IPS-NIHi7 (cell line): ENCODE measurements around the gene HSPG2.
"Not testable (repeated sequence)": the region's sequence is repeated elsewhere in the genome, so short reads cannot be mapped to it uniquely, and the experiment has no call there.

ENCODE experiments used
- DNase-seq: peaks from one replicate; pipeline ENCODE4 v3.0.0; 2012; ENCODE audit warnings: mixed read lengths; ENCODE audit errors: extremely low spot score

The HSPG2 gene

DNA sequence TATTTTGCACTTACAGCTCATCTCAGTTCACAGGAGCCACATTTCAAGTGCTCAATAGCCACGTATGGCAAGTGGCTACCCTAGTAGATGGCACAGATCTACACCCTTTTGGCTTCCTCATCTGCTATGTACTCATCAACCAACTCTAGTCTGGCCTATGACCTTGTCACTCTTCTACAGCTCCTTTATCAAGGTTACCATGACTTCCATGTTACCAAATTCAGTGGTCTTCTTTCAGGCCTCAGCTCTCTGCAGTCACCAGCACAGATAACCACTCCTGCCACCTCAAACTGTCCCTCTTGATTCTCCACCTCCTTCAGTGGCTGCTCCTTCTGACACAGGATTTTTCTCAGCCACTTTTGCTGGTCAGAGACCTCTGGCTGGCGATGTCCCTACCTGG is 142.5 kb downstream of the HSPG2 start:
- no peak for DNase-seq

DNA sequence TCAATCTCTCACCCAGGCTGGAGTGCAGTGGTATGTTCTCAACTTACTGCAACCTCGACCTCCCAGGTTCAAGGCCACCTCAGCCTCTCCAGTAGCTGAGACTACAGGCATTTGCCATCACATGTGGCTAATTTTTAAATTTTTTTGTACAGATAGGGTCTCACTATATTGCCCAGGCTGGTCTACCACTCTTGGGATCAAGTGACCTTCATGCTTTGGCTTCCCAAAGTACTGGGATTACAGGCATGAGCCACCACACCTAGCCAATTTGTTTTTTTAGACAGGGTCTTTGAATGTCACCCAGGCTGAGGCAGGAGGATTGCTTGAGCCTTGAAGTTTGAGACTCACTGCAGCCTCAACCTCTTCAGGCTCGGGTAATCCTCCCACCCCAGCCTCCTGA is 144.0 kb downstream of the HSPG2 start:
- no peak for DNase-seq

DNA sequence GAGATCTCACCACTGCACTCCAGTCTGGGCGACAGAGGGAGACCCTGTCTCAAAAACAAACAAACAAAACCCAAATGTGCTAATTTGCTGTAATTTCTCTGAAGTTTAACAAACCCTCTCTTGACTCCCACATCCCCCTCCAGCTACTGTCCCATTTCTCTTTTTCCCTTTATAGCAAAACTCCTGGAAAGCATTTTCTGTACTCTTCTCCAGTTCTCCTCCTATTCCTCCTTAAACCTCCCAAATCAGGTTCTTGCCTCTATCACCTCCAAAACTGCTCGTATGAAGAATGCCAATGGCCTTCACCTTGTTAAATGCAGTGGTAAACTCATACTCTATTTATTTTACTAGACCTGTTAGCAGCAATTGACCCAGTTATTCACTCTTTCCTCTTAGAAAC is 150.5 kb downstream of the HSPG2 start:
- no peak for DNase-seq

DNA sequence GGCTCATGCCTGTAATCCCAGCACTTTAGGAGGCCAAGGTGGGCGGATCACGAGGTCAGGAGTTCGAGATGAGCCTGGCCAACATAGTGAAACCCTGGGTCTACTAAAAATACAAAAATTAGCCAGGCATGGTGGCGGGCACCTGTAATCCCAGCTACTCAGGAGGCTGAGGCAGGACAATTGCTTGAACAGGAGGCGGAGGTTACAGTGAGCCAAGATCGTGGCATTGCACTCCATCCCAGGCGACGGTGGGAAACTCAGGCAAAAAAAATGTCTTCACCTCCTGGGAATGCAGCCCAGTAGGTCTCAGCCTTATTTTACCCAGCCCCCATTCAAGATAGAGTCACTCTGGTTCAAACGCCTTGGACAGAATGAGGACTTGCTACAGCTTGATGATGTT is 151.3 kb downstream of the HSPG2 start:
- DNase-seq = not testable (repeated sequence)

DNA sequence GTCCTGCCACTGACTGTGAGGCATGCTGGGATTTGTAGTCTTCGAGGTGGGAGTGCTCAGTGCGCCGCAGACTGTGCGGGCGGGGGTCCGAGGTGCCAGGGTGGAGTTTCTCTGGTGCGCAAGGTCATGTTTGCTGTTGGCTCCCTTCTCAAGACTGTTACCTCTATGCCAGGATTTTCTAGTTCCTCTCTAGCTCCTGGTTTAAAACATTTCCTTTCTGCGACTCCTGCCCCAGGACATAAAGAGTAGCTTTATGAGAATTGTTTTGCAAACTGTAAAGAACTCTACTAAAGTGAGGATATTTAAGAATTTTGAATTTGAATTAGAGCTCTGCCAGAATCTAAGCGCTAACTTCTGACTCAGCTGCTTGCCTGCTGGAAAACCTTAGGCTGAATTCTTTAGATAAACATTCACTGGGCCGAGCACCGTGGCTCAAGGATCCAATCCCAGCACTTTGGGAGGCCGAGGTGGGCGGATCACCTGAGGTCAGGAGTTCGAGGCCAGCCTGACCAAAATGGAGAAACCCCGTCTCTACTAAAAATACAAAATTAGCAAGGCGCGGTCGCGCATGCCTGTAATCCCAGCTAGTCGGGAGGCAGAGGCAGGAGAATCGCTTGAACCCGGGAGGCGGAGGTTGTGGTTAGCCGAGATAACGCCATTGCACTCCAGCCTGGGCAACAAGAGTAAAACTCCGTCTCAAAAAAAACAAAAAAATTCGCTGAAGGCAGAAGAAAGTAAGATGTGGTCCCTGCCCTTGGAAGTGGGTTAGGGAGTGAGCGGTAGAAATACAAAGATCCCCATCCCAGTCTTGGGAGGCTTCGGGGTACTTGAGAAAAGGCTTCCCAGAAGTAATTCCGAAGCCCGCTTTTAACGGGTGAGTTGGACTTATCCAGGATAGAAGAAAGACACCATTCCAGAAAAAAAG is 153.2 kb downstream of the HSPG2 start:
- DNase-seq = peak; percentile 93

DNA sequence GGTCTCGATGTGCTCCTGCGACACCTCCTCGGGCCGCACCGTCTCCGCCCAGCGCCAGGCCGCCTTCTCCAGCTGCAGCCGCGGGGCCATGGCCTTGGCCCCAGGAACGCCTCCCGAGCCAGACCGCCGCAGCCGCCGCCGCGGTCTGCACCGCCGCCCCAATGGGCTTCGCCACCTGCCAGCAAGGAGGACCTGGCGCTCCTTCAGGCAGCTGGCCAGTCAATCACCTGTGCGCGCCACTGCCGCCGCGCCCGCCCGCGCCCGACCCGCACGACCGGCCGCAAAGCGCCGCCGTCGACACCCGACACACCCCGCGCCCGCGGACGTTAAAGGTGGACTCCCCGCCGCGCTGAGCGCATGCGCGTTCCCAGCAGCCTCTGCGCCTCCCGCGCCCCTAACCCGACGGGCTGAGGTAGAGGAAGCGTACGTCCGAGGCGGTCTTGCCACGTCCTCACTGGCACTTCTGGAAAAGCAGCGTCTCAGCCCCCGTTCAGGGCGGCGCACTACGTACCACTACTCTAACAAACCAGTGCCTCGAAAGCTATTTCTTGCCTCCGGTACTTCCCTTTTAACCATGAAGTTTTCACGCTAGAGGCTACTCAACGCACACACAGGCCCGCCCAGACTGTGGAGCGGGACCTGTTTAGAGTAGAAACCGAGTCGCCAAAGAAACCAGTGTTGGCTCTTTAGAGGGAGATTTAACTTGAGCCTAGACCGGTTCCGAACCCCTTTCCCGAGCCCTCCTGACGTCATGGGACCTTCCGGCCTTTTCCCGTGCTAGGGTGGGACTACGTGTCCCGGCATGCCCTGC is 154.0 kb downstream of the HSPG2 start, which contains the start of gene USP48:
Gene USP48, minus strand, starts transcription at position 282 of the 811 bp plus-strand sequence. Its CDS starts 192 bp downstream, at position 90.
- peak; percentile 86 for DNase-seq

DNA sequence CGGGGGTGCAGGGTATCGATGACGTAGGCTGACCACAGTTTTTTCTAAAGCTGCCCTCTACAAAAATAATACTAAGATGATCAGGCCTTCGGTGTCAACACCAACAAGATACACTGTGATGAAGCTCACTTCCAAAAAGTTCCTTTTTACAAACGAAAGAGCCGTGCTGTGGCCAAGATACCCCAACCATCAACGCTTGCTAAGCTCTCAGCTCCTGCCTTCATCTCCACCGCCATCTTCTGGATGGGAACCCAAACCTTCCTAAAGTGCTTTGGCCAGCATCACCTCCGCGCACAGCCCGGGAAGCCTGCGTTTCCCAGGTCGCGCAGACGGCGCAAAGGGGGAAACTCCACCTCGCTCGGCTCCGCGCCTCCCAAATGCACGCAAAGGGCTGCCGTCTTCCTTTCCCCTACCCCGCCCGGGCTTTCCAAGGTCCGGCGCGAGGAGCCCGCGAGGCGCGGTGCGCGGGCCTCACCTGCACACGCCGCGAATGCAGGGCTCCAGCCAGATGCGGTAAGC is 154.7 kb downstream of the HSPG2 start:
- DNase-seq = peak; percentile 27

DNA sequence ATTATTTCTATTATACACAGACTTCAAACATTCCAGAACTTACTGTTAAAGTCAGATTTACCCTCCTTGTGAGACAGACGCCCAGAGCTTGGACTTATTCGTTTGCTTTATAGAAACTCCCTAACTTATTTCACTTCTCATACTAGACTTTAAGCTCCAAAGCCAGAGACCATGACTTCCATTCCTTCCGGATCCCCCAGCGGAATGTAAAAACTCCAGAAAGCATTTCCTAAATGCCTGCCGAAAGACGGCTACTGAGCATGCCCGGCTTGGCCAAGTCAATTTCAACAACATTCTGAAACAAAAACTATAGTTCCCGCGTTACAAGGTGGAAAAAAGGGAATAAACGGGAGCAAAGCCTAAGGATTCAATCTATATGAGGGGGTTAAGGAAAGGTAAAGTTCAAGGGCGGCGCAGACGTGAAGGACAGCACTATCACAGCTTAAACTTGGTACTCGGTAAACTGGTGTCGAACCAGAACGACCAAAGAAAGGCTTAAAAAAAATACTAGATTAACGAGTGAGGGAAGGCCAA is 155.2 kb downstream of the HSPG2 start:
- no peak for DNase-seq

DNA sequence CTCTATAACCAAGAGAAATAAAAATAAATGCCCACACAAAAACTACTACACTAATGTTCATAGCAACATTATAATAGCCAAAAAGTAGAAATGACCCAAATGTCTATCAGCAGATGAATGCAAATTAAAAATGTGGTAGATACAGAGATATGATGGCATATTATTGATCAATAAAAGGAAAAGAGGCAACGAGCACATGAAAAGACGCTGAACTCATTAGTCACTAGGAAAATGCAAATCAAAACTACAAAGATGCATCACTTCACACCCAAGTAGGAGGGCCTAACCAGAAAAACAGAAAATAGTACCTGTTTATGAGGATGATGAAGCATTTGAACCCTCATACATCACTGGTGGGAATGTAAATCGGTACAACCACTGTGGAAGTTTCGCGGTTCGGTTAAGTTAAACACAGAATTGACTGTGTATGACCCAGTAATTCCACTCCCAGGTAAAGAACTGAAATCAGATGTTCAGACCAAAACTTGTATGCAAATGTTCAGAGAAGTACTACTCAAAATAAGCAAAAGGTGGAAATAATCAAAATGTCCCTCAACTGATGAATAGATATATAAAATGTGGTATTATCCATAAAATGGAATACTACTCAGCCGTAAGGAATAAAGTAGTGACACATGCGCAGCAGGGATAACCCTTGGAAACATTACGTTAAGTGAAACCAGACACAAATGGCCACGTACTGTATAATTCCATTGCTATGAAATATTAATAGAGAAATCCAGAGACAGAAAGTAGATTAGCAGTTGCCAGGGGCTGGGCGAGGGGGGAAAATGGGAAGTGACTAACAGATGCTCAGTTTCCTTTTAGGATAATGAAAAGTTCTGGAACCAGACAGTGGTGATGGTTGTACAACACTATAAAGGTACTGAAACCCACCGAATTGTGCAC is 157.2 kb downstream of the HSPG2 start:
- DNase-seq = no peak

DNA sequence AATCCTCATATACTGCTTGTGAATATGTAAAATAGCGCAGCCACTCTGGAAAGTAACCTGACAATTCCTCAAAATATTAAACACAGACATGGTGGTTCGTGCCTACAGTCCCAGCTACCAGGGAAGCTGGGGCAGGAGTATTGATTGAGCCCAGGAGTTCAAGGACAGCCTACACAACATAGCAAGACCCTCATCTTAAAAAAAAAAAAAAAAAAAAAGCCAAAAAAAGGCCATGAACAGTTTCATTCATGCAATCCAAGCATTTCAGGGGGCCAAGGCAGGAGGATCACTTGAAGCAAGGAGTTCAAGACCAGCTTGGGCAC is 158.7 kb downstream of the HSPG2 start:
- no peak for DNase-seq

DNA sequence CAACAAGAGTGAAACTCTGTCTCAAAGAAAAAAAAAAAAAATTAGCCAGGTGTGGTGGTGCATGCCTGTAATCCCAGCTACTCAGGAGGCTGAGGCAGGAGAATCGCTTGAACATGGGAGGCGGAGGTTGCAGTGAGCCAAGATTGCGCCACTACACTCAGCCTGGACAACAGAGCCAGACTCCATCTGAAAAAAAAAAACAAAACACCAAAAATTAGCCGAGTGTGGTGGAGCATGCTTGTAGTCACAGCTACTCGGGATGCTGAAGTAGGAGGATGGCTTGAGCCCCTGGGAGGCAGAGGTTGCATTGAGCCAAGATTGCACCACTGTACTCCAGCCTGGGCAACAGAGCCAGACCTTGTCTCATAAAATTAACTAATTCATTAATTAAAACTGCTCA is 160.2 kb downstream of the HSPG2 start:
- DNase-seq = not testable (repeated sequence)

DNA sequence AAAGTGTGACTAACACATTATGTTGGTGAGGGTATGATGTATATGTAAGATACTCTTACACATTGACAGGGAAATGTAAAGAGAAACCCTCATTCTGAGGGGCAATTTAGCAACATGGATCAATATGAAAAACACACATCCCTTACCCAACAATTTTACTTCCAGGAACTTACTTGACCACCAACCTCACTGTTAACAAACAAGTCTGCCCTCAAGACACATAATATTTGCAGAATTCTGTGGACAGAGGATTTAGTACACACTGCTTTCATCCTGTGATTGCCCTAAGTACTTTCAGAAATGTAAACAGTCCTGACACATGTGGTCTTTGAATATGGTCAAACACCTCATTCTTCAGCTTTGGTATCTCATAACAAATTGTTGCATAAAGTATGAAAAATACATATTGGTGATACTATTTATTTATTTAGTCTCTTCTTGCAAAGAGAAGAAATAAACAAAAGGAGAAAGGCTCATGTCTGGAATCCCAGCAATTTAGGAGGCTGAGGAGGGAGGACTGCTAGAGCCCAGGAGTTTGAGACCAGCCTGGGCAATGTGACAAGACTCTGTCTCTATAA is 161.0 kb downstream of the HSPG2 start:
- DNase-seq = no peak

DNA sequence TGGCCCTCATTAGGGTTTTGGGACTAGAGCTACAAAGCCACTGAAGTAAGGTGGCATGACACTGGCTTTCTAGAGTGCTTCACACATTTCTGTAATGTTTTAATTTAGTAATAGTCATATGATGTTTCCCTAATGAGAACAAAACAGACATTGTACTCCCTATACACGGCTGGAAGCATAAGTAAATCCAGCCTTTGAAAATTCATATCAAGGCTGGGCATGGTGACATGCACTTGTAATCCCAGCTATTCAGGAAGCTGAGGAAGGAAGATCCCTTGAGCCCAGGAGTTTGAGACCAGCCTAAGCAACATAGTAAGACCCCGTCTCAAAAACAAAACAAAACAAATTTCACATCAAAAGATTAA is 161.6 kb downstream of the HSPG2 start:
- DNase-seq = no peak

DNA sequence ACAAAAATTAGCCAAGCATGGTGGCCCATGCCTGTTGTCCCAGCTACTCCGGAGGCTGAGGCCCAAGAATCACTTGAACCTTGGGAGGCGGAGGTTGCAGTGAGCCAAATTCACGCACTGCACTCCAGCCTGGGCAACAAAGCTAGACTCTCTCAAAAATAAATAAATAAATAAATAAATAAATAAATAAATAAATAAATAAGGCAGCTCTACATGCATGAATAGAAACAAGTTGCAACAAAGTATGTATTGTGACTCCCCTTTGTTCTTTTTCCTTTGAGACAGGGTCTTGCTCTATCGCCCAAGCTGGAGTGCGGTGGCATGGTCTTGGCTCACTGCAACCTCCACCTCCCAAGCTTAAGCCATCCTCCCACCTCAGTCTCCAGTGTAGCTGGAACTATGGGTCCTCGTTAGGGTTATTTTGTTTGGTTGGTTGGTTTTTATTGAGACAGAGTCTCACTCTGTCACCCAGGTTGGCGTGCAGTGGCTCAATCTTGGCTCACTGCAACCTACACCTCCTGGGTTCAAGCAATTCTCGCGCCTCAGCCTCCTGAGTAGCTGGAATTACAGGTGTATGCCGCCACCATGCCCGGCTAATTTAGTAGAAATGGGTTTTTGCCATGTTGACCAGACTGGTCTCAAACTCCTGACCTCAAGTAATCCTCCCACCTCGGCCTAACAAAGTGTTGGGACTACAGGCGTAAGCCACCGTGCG is 162.1 kb downstream of the HSPG2 start:
- no peak for DNase-seq

DNA sequence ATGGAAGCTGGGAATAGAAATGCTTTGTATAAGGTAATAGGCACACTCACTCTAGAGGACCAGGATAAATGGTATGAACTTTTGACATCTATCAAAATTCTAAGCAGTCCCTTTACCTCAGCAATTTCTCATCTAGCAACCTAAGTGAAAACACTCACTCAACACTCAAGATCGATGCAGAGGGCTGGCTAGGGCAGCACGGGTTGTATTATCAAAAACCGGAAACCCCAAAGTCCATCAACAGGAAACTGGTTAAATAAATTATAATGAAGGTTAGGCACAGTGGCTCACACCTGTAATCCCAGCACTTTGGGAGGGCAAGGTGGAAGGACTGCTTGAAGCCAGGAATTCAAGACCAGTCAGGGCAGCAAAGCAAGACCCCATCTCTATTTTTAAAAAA is 163.5 kb downstream of the HSPG2 start:
- DNase-seq = no peak
